HG02970 (cell line): Measurements from ENCODE around the gene NSD1.

Source experiments
- ATAC-seq: cut with Tn5 transposase; IDR thresholded peaks from one replicate; pipeline ENCODE4 v1.9.1; 2021; ENCODE audit warnings: mild to moderate bottlenecking, moderate library complexity, moderate number of reproducible peaks; ENCODE audit not compliant: unreplicated experiment, low FRiP score

The NSD1 gene

DNA sequence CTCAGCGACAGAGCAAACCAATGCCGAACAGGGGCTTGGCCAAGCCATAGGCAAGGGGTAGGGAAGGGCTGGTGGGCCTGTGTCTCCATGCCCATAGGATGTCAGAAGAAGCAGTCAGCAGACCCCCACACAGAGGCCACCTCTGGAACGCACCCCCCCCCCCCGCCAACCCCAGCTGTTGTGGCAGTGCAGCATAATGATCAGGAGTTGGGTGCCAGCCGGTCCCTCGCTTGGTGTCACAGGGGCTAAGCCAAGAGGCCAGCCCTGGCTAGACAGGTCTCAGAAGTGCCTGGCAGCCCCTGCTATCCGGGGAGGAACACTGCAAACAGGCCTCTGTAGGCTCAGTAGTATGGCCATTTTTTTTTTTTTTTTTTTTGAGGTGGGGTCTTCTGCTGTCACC is 181.8 kb downstream of the NSD1 start:
- ATAC-seq = no peak

DNA sequence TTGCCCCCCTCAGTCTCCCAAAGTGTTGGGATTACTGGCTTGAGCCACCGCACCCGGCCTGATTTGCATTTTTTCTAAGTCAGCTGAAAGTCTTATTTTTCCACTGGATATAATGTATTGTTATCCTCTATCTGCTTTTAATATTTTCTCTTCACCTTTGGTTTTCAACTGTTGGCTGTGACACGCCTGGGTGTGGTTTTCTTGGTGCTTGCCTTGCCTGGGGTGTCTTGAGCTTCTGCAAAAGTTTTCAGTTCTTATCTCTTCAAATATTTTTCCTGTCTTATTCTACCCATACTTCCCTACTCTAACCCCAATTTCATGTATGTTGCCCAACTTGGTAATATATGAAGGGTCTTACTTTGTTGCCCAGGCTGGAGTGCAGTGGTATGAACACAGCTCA is 182.4 kb downstream of the NSD1 start:
- no peak for ATAC-seq

DNA sequence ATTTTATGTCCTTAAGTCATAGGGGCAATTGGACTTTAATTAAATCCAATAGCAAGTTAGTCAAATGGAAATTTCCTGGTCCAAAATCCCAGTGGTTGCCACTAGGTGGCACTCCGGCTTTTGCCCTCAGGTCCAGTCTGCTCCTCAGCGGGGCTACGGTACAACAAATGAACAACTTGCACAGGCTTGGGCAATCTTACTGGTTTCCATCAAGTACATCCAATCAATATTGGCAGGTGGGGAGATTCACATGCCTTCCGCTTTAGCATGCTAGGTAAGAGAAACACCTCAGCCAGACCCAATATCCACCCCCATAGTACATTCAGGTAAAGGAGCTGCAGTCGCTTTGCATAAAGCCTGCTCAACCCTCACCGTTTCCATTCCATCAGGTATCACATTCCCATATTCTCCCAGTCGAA is 184.4 kb downstream of the NSD1 start:
- no peak for ATAC-seq

DNA sequence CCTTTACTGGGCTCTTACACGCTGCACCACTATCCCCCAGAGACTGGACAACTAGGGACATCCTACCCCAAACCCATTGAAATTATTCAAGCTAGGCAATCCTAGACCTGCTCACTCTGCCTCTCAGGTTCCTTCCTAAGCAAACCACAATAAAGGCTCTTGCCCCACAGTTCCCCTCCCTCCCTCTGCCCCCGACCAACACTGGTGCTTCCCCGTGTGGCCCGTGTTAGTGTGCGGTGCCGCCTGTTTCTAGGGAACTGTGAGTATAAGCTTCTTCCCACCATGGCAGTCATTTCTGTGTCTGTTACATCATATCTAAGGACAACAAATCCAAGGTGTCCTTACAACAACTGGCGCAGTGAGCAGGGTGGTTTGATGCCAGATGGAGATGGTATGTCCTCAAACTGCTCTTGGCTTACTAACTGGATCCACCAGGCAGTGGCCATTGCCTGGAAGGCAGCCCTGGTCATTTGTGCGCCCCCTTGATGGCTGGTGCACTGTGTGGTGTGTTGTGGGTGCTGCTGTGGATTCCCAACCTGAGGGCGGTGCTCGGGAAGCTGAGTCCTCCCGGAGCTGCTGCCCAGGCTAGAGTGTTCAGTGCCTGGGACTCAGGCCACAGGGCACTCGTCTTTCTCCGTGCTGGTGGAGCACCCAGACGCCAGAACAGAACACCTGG is 186.5 kb downstream of the NSD1 start:
- no peak for ATAC-seq

GRCh38 chr5:177320879-177321278 is 187.3 kb downstream of the NSD1 start:
- ATAC-seq = no peak

- no peak for ATAC-seq
Observed at GRCh38 chr5:177325868-177326381, 192.4 kb downstream of the NSD1 start.

DNA sequence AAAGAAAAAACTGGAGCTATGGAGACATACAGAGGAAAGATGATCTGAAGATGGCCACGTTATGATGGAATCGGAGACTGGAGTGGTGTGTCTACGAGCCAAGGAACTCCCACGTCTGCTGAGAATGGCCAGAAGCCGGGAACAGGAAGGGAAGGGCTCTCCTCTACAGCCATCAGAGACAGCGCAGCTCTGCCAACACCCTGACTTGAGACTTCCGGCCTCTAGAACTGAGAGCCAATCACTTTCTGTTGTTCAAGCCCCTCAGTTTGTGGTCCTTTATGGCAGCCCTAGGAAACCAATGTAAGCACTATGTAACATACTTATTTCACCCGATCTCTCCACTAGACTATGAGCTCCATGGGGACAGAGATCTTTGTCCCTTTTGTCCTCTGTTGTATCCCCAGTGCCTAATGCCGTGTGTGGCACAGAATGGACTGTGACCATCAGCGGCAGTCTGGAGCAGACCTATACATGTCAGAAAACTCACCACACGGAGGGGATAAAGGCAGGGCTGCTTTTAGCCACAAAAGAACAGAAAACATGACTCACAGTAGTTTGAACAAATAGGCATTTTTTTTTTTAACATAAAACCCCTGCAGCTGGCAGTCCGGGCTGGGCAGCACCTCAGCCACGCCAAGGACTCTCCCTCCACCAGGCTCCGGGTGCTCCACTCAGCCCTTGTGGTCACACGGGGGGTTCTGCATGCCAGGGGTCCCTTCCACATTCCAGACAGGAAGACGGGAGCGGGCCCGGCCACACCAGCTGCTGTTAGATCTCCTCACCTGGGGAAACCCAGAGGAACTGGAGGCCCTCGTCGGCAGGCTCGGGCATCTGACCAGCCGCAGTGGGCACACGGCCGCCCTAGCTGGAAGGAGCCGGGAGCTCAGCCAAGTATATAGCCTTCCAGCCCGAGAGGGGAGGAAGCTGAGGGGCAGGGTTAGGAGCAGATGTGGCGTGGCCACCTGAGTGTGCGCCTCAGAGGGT is 194.3 kb downstream of the NSD1 start:
- ATAC-seq = no peak

DNA sequence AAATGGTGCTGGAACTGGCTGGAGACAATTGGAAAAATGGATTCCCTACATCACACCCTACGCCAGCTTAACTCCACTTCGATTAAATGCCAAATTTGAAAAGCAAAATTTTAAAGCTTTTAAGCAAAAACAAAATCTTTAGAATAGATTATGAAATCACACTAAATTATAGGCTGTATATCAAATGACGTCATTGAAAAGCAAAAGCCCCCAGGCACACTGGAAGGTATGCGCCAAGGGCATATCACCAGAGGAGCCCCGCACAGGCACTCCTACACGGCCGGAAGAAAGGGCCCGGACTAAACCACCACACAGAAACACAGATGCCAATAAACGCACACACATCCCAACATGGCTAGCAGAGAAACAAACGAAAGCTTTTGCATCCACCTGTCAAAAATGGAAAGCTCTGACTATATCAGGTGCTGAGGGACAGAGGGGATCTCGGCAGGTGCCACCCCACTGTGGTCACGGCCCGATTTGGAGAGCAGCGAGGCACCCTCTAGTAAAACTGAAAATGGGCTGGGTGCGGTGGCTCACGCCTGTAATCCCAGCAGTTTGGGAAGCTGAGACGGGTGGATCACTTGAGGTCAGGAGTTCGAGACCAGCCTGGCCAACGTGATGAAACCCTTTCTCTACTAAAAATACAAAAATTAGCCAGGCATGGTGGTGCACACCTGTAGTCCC is 195.1 kb downstream of the NSD1 start:
- ATAC-seq = no peak

DNA sequence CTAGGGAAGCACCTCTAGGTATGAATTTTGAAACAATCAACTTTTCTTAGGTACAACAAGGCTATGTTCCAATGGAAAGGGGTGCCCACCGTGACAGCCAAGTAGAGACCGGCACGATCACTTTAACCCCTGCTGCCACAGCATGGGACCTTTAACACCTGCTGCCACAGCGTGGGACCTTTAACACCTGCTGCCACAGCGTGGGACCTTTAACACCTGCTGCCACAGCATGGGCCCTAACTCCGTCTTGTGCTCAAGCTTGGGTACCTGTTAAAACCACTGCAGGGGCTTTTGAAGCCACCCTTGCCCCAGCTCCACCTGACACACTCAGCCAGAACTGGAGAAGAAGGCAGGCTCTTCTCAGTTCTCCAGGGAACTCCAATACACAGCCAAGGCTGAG is 196.3 kb downstream of the NSD1 start:
- no peak for ATAC-seq

GRCh38 chr5:177330991-177331842 is 197.6 kb downstream of the NSD1 start:
- ATAC-seq = no peak

- ATAC-seq = no peak
Observed at GRCh38 chr5:177332031-177332895, 198.7 kb downstream of the NSD1 start.

- ATAC-seq = no peak
Observed at GRCh38 chr5:177332896-177333260, 199.3 kb downstream of the NSD1 start.

DNA sequence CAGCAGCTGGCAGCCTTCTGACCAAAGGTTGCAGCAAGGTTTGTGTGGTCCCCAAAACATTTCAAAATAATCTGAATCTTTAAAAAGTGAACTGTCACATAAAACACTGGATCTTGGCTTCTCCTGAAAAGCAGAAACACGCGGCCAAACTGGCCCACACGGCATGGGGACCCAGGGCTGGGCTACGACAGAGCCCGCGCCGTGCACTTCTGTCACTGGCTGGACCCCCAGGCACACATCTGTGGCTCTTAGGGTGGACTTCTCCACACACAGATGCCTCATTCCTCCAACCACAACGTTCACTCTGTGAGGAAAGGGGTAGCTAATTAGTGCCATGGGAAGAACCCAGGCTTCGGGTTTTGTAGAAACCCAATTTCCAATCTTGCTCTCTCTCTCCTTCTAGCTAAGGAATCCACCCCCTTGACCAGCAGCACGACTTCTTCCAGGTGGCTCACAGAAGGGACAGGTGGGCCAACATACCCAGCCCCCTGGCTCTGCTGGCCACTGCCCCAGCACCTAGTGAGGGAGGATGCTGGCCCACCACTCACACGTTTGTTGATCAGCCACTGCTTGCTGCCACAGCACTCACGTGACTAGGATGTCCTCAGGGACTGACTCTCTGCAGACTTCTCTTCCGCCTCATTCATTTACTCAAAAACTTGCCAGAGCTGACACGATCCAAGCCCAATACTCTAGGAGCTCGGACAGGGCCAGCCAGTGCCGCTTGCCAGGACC is 200.0 kb downstream of the NSD1 start:
- no peak for ATAC-seq

GRCh38 chr5:177334155-177334551 is 200.6 kb downstream of the NSD1 start:
- no peak for ATAC-seq

GRCh38 chr5:177334781-177335700 is 201.5 kb downstream of the NSD1 start:
- ATAC-seq = no peak

- no peak for ATAC-seq
Observed at GRCh38 chr5:177335701-177336065, 202.1 kb downstream of the NSD1 start.

GRCh38 chr5:177336112-177336511 is 202.5 kb downstream of the NSD1 start:
- no peak for ATAC-seq
